HG03039 (cell line): Measurements from ENCODE around the gene TMEM88.
"Not testable (repeated sequence)": the region's sequence is repeated elsewhere in the genome, so short reads cannot be mapped to it uniquely, and the experiment has no call there.

Experiments used
- ATAC-seq: cut with Tn5 transposase; IDR thresholded peaks from one replicate; pipeline ENCODE4 v1.9.1; 2021; ENCODE audit warnings: mild to moderate bottlenecking, moderate library complexity; ENCODE audit not compliant: unreplicated experiment

The TMEM88 gene

DNA sequence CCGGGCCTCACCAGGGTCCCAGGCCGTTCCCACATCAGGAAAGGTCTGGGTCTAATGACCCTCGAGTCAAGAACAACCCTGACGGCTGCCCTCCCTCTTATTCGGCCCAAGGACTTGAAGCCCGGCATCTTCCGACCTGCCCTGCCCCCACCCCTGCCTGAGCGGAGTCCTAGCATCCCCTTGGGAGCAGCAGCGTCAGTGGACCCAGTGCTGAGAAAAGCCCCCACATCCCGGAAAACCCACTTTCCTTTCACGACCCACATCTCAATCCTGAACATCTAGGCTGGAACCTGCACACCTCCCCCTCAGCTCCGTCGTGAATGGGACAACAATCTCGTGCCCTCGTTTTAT is 769 bp downstream of the TMEM88 start:
- ATAC-seq: no peak

DNA sequence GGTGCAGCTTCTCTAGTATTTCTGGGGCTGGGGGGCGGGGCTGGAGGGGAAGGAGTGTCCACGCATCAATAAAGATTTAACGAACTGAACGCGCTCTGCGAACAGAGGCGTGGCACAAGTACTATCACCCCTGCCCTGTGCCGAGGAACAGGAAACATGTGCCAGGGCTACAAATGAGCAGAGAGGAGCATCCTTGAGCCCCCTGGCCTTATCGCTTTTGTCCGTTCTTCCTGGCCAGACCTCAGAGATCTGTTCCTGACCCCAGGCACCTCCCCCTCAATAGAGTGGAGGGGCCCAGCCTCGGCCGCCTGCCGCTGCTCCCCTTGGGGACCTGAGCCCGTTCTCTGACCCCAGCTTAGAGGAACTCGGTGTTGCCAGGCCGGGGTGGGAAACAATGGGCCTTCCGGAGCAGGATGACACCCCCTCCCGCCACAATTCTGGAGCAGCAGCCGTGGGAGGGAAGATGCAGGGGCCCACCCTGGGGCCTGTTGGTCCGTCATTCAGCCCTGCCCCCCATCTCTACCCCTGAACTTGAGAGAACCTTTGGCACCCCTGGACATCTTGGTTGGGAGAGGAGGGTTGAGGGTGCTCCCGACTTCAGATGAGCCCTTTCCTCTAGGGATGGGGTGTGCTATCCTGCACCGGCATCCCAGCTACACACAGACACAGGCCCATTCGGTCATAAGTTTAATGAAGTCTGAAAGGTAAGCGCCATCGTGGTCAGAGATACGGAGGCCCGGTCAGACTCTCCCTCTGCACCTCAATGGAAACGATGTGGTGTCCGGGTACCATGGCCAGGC is 1.3 kb downstream of the TMEM88 start:
- ATAC-seq: no peak

DNA sequence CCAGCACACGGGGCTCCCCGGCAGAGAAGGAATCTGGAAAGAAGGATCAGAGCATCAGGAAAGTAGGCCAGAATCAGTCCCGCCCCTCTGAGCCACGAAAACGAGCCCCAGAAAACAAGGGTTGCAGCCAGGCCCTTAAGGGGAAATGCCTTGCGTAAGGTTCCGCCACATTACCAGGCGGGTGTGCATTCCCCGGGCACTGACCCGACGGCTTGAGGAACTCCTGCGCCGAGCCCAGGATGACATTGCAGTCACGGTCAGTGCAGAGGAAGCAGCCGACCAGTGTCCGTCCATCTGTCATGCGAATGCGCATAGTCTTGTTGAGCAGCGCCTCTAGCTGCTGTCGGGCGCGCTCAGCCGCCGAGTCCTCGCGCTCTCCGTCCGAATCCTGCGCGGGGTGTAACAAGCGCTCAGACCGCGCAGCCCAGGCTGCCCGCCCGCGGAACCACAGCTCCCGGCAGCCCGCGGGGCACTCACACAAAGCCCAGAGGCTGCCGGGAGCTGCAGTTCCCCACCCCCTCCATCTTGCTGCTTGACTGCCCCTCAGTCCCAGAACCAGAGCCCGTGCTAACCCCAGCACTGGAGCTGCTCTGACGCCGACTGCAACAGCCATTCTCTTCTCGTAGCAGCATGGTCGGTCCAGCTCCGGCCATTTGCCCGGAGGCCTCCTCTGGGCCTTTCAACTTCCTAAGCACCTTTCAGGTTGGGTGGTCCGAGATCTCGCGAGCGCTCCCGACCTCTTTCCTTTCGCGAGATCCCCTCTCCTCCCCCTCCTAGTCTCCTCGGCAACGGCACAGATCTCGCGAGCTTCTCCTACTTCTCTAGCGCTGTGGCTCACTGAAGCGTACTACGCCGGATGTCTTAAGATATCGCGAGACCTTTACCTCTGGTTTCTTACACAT is 2.2 kb downstream of the TMEM88 start, which contains the start of gene NAA38:
NAA38 (minus strand) TSS at position 749 of the 902 bp plus-strand sequence; CDS start at position 653, 96 bp downstream.
- peak; percentile 57 for ATAC-seq

DNA sequence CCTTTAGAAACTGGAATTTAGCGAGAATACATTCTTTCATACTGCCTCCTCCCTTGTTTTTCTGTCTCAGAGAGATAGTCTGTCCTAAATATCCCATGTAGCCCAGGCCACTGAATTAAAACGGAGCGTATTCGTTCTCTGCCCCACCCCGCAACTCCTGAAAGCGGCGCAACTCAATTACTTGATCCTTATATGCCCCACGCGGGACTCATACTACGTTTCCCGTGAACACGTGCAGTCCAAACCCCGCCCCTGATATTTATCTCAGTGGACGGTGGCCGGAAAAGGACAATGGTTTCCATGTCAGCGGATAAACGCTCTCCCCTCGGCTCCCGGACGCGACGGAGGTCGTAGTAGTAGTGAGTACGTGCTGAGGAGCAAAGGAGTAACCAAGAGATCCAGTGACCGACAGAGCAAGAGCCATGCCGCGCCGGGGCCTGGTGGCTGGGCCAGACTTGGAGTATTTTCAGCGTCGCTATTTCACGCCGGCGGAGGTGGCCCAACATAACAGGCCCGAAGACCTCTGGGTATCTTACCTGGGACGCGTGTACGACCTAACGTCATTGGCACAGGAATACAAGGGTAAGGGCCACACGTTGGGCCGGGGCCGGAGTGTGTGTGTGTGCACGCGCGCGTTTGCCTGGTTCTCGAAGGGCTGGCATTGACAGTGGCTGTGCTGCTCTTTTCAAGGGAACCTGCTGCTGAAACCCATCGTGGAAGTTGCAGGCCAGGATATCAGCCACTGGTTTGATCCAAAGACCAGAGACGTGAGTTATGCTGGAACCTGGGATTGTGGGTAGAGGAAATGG is 3.1 kb downstream of the TMEM88 start, which contains the start of gene CYB5D1:
CYB5D1 (plus strand) TSS at position 291 of the 809 bp plus-strand sequence; CDS start at position 423, 132 bp downstream.
- ATAC-seq: peak; percentile 32

DNA sequence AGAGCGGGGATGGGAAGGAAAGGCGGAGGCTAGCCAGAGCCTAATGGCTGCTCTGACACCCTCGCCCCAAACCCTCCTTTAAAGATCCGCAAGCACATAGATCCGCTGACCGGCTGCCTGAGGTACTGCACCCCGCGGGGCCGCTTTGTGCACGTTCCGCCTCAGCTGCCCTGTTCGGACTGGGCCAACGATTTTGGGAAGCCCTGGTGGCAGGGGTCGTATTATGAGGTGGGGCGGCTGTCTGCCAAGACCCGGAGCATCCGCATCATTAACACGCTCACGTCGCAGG is 3.6 kb downstream of the TMEM88 start:
- no peak for ATAC-seq

DNA sequence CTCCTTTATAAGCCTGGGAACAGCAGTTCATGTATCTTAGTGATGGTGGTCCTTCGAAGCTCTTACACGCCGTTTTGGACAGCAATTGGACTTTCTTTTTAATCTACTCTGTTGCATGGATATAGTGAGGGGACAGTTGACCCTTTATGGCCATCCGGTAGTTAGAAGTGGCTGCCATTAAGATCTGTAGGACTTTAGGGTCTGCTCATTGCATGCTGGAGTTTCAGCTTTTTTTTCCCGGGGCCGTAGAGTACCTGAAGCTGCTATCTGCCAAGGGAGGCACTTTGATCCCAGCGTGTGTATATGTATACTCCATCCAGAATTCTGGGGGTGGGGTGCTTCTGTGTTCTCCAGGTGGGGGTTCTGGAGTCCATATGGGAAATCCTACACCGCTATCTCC is 4.2 kb downstream of the TMEM88 start:
- ATAC-seq: no peak

DNA sequence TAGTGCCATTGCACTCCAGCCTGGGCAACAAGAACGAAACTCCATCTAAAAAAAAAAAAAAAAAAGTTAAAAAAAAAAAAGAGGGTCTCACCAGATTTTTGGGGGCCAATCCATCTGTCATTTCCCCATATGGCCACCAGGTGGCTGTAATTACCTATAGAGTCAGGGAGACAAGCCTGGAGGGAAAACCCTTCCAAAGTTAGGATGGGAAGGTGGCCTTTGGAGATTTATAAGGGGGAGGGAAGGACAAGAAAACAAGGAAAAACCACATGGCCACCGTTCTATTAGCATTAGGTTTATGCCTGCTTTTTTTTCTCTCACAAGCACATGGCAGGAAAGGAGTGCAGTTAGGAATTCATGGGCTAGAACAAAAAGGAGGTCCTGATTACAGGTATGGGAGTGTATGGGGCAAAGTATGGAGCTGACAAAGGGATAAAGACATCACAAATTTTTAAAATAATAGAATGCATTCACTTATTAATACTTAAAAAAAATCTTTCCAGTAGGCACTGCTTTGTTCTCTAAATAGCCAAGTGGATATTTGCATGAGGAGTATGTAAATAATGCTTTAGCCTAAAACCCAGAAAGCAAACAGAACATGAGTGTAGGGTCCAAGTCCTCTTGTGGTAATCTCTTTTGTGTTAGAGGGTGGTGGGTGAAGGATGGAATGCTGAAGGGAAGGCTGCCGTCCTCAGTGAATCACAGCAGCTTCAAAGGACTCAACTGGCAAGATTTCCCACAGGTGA is 8.0 kb downstream of the TMEM88 start:
- ATAC-seq: no peak

DNA sequence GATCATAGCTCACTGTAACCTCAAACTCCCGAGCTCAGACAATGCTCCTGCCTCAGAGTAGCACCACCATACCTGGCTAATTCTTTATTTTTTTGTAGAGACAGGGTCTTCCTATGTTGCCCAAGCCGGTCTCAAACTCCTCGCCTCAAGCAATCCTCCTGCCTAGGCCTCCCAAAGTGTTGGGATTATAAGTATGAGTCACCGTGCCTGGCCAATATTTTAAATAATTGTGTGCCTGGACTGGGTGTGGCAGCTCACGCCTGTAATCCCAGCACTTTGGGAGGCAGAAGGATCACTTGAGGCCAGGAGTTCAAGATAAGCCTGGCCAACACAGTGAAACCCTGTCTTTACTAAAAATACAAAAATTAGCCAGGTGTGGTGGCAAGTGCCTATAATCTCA is 9.5 kb downstream of the TMEM88 start:
- ATAC-seq: not testable (repeated sequence)

DNA sequence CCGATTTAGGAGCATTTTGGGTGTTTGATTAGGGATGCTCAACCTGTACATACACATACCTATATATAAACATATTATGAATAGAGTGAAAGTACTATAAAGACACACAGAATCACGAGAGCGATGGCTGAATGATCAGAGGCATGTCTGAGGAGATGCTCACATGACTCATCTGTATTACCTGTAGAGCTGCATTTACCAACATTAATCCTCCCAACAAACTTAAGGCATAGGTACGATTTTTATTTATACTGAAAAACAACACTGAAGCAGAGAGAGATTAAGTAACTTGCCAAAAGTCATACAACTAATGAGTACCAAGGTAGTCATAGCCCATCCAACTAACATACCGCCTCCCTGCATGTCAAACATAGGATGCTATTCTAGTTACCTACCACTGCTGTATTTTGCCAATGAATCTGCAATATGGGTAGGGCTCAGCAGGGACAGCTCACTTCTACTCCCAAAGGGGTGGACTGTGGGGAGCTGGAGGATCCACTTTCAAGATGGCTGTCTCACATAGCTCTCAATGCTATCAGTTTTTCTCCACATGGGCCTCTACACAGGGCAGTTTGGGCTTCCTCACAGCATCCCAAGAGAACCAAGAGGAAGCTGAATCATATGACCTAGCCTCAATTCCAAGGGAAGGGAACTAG is 10.3 kb downstream of the TMEM88 start:
- no peak for ATAC-seq

DNA sequence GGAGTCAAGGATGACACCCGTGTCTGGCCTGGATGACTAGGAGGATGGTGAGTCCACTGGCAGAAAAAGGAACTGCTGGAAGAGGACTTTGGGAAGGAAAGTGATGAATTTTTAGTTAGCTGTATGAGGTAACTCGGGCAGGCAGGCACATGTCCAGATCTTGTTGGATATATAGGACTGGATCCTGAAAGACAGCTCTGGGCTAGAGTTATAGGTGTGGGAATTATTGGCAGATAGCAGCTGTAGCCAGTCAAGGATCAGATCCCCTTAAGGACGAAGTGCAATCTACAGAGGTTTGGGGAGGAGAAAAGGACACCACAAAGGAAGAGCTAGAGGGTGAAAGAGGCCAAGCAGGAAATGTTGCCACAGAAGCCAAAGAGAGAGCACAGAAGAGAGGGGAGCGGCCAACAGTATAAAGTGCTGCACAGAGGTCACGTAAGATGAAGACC is 13.0 kb downstream of the TMEM88 start:
- ATAC-seq: no peak

DNA sequence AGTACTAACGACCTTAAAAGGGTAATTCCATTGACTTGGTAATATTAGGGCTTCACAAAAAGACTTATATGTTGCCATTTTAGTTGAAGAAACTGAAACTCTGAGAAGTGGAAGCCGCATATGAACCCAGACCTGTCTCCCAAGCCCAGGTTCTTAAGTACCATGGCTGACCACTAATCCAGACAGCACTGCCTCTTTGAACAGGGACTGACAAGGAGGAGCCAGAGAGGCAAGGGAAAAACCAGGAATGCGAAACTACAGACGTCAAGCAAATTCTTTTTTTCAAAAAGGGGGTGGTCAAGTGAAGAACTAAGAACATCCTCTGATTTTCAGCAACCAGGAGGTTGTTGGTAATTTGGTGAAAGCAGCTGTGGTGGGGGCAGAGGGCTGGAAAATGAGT is 18.2 kb downstream of the TMEM88 start:
- ATAC-seq: no peak

DNA sequence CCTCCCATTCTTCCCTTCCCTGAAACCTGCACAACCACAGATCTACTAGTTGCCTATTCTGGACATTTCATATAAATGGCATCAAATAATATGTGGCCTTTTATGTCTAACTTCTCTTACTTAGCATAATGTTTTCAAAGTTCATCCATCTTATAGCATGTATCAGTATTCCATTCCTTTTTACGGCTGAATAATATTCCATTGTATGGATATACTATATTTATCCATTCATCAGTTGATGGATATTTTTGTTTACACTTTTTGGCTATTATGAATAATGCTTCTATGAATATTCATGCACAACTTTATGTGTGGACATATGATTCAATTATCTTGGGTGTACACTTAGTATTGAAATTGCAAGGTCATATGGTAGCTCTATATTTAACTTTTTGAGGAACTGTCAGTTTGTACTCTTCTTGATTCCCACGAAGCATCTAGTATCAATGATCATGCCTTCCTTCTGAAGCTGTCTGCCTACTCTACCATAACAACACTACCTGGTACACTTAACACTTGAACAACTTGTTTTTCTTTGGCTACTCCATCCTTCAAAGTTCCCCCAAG is 21.0 kb downstream of the TMEM88 start:
- ATAC-seq: no peak

DNA sequence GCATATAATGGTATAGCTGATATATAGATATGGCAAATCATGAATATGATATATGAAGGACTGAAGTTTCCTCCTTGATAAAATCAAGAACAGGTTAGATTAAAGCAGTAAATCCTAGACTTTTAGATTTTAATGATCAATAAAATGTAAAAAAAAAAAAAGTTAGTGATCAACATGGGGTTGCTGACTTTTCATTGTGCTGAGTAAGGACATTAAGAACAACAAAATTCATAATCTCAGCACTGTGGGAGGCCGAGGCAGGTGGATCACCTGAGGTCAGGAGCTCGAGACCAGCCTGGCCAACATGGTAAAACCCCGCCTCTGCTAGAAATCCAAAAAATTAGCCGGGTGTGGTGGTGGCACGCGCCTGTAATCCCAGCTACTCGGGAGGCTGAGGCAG is 23.4 kb downstream of the TMEM88 start:
- no peak for ATAC-seq

DNA sequence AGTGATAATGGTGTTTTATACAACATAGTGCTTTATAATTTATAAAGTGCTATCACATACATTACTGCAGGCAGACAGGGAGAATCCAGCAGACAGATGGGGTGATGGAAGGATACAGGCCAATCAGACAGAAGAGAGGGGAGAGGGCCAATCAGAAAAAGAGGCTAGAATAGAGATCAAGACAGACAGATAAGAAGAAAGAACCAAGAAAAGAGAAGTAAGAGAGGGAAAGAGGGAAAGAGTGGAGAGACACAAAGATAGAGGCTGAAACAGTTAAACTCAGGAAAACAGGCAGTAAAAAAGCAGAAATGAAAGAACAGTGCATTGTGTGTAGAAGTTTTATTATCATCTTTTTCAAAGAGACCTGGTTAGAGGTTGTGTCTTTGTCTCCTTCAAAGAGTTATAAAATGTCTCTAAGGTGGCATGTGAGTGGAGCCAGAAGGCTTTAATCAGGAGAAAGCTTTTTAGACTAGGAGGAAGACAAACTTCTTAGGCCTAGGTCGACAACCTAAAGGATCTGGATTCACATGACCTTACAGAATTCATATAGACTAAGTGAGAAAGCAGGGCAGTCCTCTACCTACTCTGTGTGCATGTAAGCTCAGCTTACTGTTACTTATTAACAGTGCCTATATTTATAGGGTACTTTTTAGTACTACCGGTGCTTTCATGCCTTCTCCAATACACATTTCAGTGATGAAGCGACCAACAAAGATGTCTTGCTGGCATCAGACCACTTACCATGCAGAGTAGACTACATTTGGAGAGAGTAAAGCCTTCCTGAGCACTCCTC is 25.4 kb downstream of the TMEM88 start:
- ATAC-seq: no peak

DNA sequence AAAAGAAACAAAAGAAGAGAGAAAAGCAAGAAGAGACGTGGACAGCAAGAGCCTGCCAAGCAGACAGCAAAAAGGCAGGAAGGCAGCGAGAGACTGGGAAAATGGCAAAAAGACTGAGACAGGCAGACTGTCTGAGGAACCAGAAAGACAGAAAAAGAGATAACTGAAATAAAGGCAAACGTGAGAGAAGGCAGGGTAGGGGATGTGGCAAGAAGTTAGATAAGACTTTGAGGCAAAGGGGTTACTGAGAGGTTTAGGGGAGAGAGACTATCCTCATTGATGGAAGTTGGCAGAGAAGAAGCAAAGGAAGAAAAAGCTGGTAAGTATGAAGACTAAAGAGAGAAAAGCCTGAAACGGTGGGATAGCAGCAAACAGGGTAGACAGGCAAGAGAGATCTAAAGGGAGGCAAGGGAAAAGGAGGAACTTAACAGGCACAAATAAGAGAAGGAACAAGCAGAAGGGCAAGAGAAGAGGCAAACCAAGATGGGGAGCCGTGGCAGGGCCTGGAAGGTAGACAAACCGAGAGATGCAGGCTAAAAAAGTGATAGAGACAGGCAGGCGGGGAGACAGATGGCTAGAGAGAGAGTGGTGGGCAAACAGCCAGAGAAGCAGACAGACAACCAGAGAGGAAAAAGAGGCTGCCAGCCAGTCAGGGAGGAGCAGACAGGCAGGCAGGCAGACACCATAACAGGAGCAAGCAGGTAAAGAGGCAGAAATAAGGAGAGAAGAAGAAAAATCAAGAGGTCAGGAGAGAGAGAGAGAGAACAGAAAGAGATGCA is 26.6 kb downstream of the TMEM88 start:
- no peak for ATAC-seq

DNA sequence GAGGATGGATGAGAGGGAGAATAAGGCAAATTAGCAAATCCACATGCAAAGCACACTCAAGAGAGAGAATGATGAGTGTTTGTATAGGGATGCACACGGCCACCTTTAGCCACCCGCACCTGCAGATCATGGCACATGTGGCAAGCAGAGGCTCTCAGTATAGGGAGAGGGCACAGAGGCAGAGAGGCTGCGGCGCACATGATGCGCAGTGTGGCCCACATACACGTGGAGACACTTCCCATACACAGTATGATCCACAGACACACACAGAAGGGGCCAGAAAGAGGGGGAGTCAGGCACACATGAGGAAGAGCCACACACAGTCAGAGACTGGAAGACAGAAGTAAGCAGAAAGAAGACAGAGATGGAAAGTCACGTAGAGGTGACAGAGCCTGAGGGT is 27.2 kb downstream of the TMEM88 start:
- ATAC-seq: no peak

DNA sequence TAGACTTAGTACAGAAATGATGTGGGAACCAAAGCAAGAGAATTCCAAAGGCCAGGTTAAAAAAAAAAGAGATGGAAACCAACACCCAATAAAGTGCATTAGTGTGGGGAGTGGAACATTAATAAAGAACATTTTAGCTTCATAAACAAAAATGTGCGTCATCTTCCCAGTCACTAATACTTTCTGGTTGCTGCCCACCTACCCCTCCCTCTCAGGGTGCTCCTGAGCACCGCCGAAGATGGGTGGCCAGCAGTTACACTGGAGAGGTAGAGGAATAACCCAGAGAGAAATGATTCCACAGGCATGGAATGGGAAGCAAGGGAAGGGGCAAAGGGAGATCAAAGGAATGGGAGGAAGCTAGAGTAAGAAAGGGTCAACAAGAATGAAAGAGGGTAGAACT is 27.8 kb downstream of the TMEM88 start:
- no peak for ATAC-seq

DNA sequence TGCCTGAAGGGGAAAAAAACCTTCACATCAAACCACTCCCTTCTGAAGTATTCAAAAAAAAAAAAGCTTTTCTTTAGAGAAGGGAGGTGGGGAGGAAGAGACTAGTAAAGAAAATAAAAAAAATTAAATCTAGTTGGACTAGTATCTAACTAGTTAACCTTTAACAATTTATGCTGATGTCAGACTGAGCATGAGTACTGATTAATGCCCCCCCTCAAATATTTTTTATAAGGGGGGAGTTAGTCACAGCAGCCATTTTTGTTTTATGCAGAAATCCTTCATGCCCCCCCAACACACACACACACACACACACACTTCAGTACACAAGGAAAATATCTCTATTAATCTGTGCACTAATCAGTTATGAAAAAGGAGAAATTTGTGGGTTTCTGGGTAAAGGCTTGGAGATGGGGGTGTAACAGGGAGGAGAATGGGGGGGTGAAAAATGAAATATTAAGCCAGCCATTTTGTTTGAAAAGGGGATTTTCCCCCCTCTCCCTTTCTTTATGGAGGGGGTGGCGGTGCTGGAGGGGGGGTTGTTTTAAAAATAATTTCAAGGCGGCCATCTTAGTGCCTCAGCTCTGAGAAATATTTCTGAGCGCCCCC is 29.0 kb downstream of the TMEM88 start:
- no peak for ATAC-seq
